Omental fat pad (tissue), 4 donors: ENCODE measurements around the gene GINS3. TPM values are rescaled to one million over a fixed set of nuclear protein-coding genes. Genes with fewer than 3 reads are reported as not detected.

ENCODE experiments used
- ATAC-seq: fragments of 150-250 bp; one replicate; pipeline ENCODE4 v1.9.1; 2016; ENCODE audit warnings: mild to moderate bottlenecking, moderate library complexity; ENCODE audit not compliant: low FRiP score
- DNase-seq: peaks from one replicate; pipeline ENCODE4 v3.0.0-alpha.2; 2019; ENCODE audit warnings: low spot score
- CTCF ChIP-seq, 3 donors: fragments of 450-650 bp; IDR thresholded peaks; one replicate each; pipeline ENCODE4 v1.5.1; 2016 to 2017; ENCODE audit warnings: antibody characterized with exemption in 3 of 3, mild to moderate bottlenecking in 3 of 3, moderate library complexity in 2 of 3
- total RNA-seq, 4 donors: library from RNA; depleted of rRNA; stranded (reverse); fragments of >200 nt; gene quantifications; one replicate each; pipeline ENCODE4 v1.1.0, GENCODE V29; 2016

The GINS3 gene
- total RNA-seq, 4 donors from 2014 or later = 5.3 to 7.4 (median 6.5) TPM

GRCh38 chr16:58435779-58436178, 43.5 kb downstream of the GINS3 start:
- no peak for DNase-seq
- ATAC-seq = no peak
- no peak for TF ChIP-seq CTCF (IDR thresholded peaks at IDR 0.05)

GRCh38 chr16:58440131-58440530, 47.9 kb downstream of the GINS3 start:
- DNase-seq (no peak), ATAC-seq (no peak)
- no peak for TF ChIP-seq CTCF (IDR thresholded peaks at IDR 0.05)

GRCh38 chr16:58442547-58442946, 50.3 kb downstream of the GINS3 start:
- ATAC-seq (no peak), DNase-seq (no peak)

GRCh38 chr16:58443783-58444182, 51.5 kb downstream of the GINS3 start:
- ATAC-seq (no peak), DNase-seq (no peak)
- no peak for TF ChIP-seq CTCF (IDR thresholded peaks at IDR 0.05)

More at GRCh38 chr16:58442547-58442946, 50.3 kb downstream of the GINS3 start:
- TF ChIP-seq CTCF (IDR thresholded peaks at IDR 0.05) = no peak

- no peak for DNase-seq
- no peak for ATAC-seq
- TF ChIP-seq CTCF (IDR thresholded peaks at IDR 0.05) = no peak
Observed at GRCh38 chr16:58444265-58444664, 52.0 kb downstream of the GINS3 start.

GRCh38 chr16:58448890-58449289, 56.6 kb downstream of the GINS3 start:
- ATAC-seq = no peak
- no peak for DNase-seq
- no peak for TF ChIP-seq CTCF (IDR thresholded peaks at IDR 0.05)

- TF ChIP-seq CTCF (IDR thresholded peaks at IDR 0.05) = no peak
- DNase-seq = no peak
- no peak for ATAC-seq
Observed at GRCh38 chr16:58449306-58449705, 57.0 kb downstream of the GINS3 start.
